Neural cell (in vitro differentiated cells): Measurements from ENCODE around the gene RPS16. TPM values are rescaled to one million over a fixed set of nuclear protein-coding genes. Genes with fewer than 3 reads are reported as not detected.

Experiments used
- H2AFZ ChIP-seq: fragments of 200-600, 300-800 bp; sonication (generic), shearing (Covaris generic); 2 replicates; pipeline ENCODE4 v1.6.0; 2014; ENCODE audit warnings: low read depth, mild to moderate bottlenecking, antibody characterized with exemption, low read length, moderate library complexity
- H3F3A ChIP-seq: fragments of 200-600 bp; shearing (Covaris generic); 2 replicates; pipeline ENCODE4 v1.6.1; 2016; ENCODE audit warnings: mild to moderate bottlenecking, moderate library complexity, mixed read lengths, antibody characterized with exemption, low read length; ENCODE audit not compliant: insufficient read depth, poor library complexity, severe bottlenecking
- H3K27ac ChIP-seq: fragments of 200-600, 300-800 bp; sonication (generic), shearing (Covaris generic); 2 replicates; pipeline ENCODE4 v1.5.1; 2014; ENCODE audit warnings: mild to moderate bottlenecking, low read length, moderate library complexity
- H3K27me3 ChIP-seq: fragments of 300-800, 200-600 bp; sonication (generic), shearing (Covaris generic); 2 replicates; pipeline ENCODE4 v1.6.0; 2014; ENCODE audit warnings: mild to moderate bottlenecking, low read depth, low read length, moderate library complexity; ENCODE audit not compliant: insufficient read depth
- H3K36me3 ChIP-seq: fragments of 300-800, 200-600 bp; sonication (generic), shearing (Covaris generic); 2 replicates; pipeline ENCODE4 v1.5.1; 2014; ENCODE audit warnings: mild to moderate bottlenecking, antibody characterized with exemption, low read length, moderate library complexity; ENCODE audit not compliant: insufficient read depth
- H3K4me2 ChIP-seq: fragments of 300-800, 200-600 bp; sonication (generic), shearing (Covaris generic); 2 replicates; pipeline ENCODE4 v1.6.0; 2014; ENCODE audit warnings: mild to moderate bottlenecking, low read length
- H3K4me3 ChIP-seq: fragments of 300-800, 200-600 bp; sonication (generic), shearing (Covaris generic); 2 replicates; pipeline ENCODE4 v1.5.1; 2014; ENCODE audit warnings: mild to moderate bottlenecking, low read length, moderate library complexity
- H3K79me2 ChIP-seq: fragments of 200-600 bp; shearing (Covaris generic); replicated peaks from 2 replicates; pipeline ENCODE4 v1.6.0; 2014; ENCODE audit warnings: mild to moderate bottlenecking, low read length, moderate library complexity; ENCODE audit not compliant: insufficient read depth
- H3K9ac ChIP-seq: fragments of 300-800, 200-600 bp; sonication (generic), shearing (Covaris generic); 2 replicates; pipeline ENCODE4 v1.6.1; 2016; ENCODE audit warnings: mild to moderate bottlenecking, low read length, mixed read lengths
- H3K9me2 ChIP-seq: fragments of 200-600 bp; shearing (Covaris generic); 2 replicates; pipeline ENCODE4 v1.6.1; 2016; ENCODE audit warnings: mild to moderate bottlenecking, low read length, mixed read lengths; ENCODE audit not compliant: insufficient read depth
- H3K9me3 ChIP-seq: fragments of 200-600, 300-800 bp; sonication (generic), shearing (Covaris generic); 2 replicates; pipeline ENCODE4 v1.6.1; 2016; ENCODE audit warnings: mild to moderate bottlenecking, mixed run types, low read length, moderate library complexity, mixed read lengths
- H4K20me1 ChIP-seq: fragments of 200-600 bp; shearing (Covaris generic); 2 replicates; pipeline ENCODE4 v1.6.1; 2016; ENCODE audit warnings: mild to moderate bottlenecking, mixed run types; ENCODE audit not compliant: insufficient read depth
- CTCF ChIP-seq: fragments of 450-650 bp; IDR thresholded peaks from 2 replicates; pipeline ENCODE4 v1.5.1; 2014; ENCODE audit warnings: antibody characterized with exemption, mild to moderate bottlenecking, moderate library complexity; ENCODE audit not compliant: poor library complexity, severe bottlenecking
- EZH2 ChIP-seq: fragments of 200-600, 300-800 bp; shearing (Covaris generic), sonication (generic); IDR thresholded peaks from 2 replicates; pipeline ENCODE4 v1.6.1; 2014; ENCODE audit warnings: antibody characterized with exemption, low read length, borderline replicate concordance, mild to moderate bottlenecking; ENCODE audit not compliant: insufficient read depth, poor library complexity, severe bottlenecking
- RAD21 ChIP-seq: fragments of 450-650 bp; conservative IDR thresholded peaks from 2 replicates; pipeline ENCODE4 v1.6.1; 2014; ENCODE audit warnings: antibody characterized with exemption, mild to moderate bottlenecking, moderate library complexity
- REST ChIP-seq: IDR thresholded peaks from 2 replicates; pipeline ENCODE4 v1.6.1; 2012; ENCODE audit warnings: borderline replicate concordance
- SMC3 ChIP-seq: fragments of 450-650 bp; conservative IDR thresholded peaks from 2 replicates; pipeline ENCODE4 v1.6.1; 2014; ENCODE audit warnings: antibody characterized with exemption, mild to moderate bottlenecking, moderate library complexity; ENCODE audit not compliant: poor library complexity
- TAF1 ChIP-seq: IDR thresholded peaks from 2 replicates; pipeline ENCODE4 v1.6.1; 2012; ENCODE audit warnings: low read depth
- polyA plus RNA-seq: library from polyadenylated mRNA; depleted of rRNA; stranded (reverse); fragments of >200 nt; gene quantifications from 2 replicates; pipeline ENCODE4 v1.2.3, GENCODE V29; 2014

Gene RPS16
- polyA plus RNA-seq, 1 donor from 2014 or later: 22.6 TPM

- Histone ChIP-seq H2AFZ (no peak overlapping the region), H3K27me3 (no peaks in the 10 kb centered on the region), H3K79me2 (peaks cover 60% of the 10 kb centered on the region), H3F3A (no peaks in the 10 kb centered on the region), H3K27ac (no peak overlapping the region), H3K9ac (no peak overlapping the region), H4K20me1 (no peaks in the 10 kb centered on the region), H3K9me3 (no peaks in the 10 kb centered on the region), H3K4me2 (no peak overlapping the region), H3K9me2 (no peaks in the 10 kb centered on the region), H3K4me3 (peak overlapping the region; percentile 5), H3K36me3 (no peaks in the 10 kb centered on the region)
- no peak for TF ChIP-seq CTCF
- no peak for TF ChIP-seq SMC3
- no peak for TF ChIP-seq EZH2
- TF ChIP-seq TAF1: no peak
Measured at GRCh38 chr19:39448271-39448670, 12.5 kb upstream of the RPS16 start.

- Histone ChIP-seq H3K9me3 (no peaks in the 10 kb centered on the region), H3K4me3 (peak overlapping the region; percentile 92), H3K79me2 (peaks cover 54% of the 10 kb centered on the region), H3K27ac (no peak overlapping the region), H3K9ac (peak overlapping the region; percentile 97), H3K9me2 (no peaks in the 10 kb centered on the region), H2AFZ (no peak overlapping the region), H3K36me3 (no peaks in the 10 kb centered on the region), H3K4me2 (peak overlapping the region; percentile 97), H3K27me3 (no peaks in the 10 kb centered on the region), H3F3A (no peaks in the 10 kb centered on the region), H4K20me1 (no peaks in the 10 kb centered on the region)
- TF ChIP-seq RAD21 (no peak), REST (no peak), EZH2 (no peak), TAF1 (no peak)
Measured at GRCh38 chr19:39446365-39447084, 10.8 kb upstream of the RPS16 start.
